Limb (tissue), 2 donors: ENCODE measurements around the gene FBXL16.
A peak's percentile ranks its signal among the peaks of the same experiment; 100 is the strongest.
"Not testable (repeated sequence)": the region's sequence is repeated elsewhere in the genome, so short reads cannot be mapped to it uniquely, and the experiment has no call there.

ENCODE experiments used
- DNase-seq, 2 donors: peaks; one replicate each; pipeline ENCODE4 v3.0.0-alpha.2; 2016; ENCODE audit errors: extremely low spot score in 2 of 2

Gene FBXL16

DNA sequence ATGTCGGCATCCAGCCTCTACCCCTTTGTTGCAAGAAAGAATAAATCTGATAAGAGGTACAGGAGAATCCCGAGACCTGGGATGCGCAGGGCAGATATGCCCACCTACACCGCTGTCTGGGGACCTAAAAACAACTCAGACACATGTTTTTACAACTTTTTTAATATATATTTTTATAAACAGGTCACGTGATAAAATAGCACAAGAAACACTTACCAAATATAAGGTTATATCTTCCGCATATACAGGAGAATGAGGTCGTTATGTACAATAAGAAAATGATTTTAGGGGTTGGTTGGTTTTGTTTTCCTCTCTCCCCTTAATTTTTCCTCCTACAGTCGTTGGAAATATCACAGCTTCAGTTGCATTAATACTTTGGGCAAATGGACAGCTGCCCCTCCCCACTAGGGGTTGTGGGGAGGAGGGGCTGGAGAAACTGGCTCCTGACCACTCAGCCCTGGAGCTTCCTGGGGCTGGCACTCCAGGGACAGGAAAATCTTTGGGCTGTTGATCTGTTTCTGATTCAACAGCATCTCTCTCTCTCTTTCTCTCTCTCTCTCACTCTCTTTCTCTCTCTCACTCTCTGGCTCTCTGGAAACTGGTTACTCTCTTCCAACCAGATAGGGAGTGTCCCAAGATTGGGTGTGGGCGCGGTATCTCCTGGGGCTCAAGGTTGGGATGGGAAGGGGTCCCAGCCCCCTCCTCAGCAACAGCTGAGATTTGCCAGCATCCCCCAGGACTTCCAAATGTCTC lies 13.1 kb downstream of the FBXL16 start:
- no peak for DNase-seq

DNA sequence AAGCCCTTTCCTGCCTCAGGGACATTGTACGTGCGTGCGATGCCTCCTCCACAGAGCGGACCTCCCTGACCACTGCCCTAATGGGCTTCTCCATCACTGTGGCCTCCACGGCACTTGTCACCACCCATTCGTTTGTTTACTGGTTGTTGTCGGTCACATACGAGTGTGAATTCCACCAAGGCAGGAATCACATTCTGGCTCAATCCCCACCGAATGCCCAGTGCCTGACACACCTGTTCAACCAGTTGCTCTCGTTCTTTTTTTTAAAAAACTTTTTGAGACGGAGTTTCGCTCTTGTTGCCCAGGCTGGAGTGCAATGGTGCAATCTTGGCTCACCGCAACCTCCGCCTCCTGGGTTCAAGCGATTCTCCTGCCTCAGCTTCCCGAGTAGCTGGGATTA lies 14.4 kb downstream of the FBXL16 start:
- not testable (repeated sequence) for DNase-seq

DNA sequence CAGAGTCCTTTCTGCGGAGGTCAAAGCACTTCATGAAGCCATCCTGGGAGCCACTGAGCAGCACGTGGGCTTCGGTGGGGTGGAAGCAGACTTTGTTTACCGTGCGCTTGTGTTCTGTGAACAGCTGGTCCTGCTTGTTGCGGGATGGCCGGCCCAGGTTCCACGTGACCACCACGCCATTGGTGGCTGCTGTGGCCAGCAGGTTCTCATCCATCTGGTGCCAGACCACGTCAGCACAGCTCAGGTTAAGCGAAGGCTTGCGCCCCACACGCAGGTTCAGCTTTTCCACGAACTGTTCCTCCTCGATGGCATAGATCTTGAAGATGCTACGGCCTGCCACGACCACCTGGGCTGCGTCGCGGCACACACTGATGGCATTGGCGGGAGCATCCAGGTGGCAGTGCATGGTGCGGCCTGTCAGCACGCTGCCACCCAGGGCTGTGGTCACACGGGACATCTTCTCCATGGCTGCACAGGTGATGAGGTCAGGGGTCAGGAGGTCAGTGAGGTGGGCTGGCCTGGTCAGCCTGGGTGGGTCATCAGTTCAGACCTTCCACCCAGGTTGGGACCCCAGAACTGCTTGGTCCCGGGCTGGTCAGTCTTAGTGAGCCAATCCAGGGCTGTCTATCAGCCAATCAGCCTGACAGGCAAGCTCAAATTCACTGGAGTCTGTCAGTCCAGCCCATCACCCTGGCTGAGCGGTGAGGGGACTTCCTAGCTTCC lies 16.3 kb downstream of the FBXL16 start:
- no peak for DNase-seq

DNA sequence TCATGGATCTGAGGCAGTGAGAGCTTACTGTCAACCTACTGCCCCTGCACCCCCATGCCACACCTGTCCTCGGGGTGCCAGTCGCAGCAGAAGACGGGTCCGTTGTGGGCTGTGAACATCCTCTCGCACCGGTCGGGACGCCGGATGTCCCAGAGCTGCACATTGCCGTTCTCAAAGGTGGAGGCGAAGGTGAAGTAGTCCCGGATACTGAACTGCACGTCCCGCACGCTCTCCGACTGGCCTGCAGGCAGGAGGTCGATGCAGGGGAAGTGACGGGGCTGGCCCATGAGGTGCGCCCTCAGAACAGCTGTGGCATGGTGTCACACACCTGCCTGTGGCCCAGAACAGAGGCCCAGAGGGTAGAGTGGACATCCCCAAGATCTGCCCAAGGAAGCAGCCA lies 18.1 kb downstream of the FBXL16 start:
- DNase-seq = no peak

DNA sequence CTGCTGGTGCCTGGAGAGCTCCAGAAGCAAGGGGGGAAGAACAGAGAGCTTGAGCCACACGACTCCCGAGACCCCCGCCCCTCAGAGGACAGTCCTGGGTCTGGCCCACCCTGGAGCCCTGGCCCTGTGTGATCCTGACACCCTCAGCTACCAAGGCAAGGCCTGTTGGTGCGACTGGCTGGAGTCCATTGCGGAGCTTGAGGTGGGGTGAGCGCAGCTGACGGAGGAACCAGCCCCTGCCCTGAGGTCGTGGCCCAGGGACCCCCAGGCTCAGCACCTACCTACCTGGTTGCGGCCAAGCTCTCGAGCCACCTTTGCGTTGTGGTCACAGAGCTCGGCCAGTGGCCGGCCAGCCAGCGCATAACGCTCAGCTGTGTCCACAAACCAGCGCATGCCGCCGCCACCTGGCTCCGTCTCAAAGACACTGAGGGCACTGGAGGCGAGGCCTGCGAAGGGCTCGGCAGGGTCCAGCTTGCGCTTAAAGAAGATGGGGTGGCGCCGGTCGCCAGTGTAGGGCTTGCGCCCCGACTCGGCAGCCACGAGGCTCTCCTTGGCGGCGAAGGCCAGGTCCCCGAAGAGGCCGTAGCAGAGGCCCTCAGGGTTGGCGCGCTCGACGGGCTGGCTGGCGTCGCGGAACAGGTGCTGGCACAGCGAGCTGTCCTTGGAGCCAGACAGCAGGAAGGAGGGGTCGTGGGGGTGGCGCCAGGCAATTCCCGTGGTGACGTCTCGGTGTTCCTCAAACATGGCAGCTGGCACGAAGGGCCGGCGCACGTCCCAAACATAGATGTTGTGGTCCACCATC lies 18.9 kb downstream of the FBXL16 start:
- DNase-seq = no peak

DNA sequence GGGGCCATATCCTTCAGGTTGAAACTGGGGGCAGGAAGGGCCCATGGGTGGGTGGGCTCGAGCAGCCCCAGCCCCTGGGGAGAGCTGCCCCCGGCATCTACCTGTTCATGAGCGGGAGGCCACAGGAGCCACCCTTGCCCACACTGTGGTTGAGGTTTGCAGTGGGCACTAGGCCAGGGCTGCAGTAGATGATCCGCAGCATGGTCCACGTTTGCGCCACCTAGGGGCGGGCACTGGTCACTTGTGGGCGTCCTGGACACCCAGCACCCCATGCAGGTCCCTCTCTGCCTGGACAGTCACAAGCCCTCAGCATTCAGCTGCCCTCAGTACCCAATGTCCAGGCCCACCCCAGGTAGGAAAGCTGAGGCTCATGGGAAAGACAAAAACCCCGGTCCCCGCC lies 19.6 kb downstream of the FBXL16 start:
- no peak for DNase-seq

DNA sequence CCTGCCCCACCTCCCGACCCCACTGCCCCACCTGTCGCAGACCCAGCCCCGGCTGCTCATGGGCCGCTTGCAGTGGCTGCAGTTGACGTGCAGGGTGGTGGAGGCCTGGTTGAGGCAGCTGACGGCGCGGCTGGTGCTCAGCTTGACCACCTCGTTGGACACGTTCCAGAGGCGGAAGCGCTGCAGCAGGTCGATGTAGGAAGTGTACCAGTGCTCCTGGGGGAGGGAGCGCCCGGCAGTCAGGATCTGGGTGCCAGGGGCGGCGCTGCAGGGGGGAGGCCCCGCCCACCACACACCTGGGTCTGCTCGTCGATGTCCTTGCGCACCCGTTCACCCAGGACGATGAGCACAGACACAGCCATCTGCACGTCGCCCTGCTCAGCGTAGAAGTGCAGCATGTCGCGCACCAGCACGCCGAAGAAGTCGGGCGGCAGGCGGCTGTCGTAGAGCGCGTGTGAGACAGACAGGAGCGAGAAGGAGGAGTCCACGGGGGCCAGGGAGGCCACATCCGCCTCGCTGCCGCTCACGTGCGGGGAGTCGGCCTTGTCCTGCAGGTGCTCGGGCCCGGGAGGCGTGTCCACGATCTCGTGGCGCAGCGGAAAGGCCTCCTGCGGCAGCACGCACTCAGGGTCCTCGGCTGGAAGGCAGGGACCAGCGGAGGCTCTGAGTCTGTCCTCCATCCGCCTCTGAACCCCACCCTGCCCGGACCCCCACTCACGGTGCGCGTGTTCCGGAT lies 20.5 kb downstream of the FBXL16 start:
- DNase-seq = no peak

DNA sequence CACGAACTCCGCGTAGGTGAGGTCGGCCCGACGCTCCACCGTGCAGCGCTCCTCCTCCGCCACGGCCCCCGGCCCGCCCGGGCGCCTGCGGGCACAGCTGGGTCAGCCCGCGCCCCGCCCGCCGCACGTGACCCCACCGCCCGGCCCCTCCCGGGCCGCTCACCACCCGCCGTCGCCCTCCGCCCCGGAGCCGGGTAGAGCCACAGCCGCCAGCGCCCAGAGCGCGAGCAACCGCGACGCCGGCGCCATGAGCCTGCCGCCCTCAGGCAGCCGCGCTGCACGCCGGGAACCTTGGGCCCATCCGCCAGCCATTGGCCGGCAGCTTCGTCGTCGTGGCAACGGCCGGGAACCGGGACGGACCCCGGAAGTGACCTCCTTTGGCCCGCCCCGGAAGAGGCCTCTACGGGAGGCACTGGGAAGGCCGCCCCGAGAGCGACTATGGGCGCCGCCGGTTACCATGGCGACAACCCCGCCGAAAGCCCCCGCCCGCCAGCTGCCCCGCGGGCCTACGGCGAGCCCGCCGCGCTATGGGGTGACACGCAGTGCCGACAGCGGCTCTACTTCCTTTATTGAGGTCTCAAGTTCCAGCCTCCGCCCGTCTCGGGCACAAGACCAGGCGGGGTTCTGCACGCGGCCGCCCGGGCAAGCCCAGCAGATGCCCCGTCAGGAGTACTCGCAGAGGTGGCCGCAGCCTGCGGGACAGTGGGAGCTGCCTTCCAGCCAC lies 21.4 kb downstream of the FBXL16 start, which contains the start of gene JMJD8:
TSS of gene JMJD8 (minus strand) at position 264 of the 724 bp plus-strand sequence. CDS start at position 249, 15 bp downstream.
- DNase-seq = peak; percentile 95 to 97

DNA sequence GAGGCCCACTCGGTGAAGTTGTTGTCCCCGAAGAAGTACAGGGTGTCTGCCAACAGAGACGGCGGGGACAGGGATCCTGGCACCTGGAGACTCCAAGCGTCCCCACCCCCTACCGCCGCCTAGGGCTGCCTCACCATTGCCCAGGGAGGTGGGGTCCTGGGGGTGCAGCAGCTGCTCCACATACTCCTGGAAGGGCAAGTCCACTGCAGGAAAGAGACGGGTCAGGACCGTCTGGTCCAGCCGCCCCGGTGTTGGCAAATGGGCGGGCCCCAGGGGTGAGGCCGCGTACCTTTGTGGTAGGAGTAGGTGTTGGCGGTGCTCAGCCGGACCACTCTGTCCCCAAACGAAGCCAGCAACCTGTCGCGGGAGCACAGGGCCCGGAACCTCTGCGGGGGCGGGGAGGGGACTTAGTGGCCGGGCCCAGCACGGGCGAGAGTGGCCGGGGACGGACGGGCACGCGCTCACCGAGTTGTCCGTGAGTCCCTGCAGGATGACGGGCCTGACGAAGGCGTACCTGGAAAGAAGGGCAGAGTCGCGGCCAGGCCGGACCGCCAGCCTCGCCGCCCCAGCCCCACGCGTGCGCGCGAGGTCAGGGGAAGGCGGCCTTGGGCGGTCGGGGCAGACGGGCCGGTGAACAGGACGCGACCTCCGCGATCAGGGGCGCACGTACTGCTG lies 22.1 kb downstream of the FBXL16 start:
- no peak for DNase-seq

DNA sequence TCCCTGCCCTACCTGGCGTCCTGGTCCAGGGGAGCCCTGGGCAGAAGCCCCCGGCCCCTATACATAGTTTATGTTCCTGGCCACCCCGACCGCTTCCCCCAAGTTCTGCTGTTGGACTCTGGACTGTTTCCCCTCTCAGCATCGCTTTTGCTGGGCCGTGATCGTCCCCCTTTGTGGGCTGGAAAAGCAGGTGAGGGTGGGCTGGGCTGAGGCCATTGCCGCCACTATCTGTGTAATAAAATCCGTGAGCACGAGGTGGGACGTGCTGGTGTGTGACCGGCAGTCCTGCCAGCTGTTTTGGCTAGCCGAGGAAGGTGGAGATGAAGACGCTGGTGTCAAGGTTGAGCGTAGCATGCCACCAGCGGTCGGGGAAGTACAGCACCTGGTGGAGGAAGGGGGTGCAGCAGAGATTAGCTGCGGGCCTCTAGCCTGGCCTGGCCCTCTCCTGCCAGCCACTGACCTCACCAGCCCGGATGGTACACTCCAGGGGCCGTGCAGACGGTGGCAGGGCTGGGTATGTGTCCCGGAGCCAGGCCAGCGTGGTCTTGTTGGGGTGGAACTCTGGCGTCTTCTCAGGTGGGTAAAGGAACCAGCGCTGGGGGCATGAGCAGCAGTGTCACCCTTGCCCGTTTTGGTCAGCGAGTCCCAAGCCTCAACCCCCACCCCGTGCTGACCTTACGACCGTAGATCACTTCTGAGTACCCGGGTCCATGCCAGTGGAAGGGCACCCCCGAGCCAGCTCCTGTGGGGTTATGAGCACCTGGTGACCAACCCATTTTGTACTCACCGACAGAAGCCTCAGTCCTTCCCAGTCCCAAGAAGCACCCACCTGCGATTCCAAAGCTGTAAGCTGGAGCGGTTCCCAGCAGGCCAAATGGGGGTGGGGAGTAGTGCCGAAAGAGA lies 22.9 kb downstream of the FBXL16 start:
- DNase-seq = no peak

DNA sequence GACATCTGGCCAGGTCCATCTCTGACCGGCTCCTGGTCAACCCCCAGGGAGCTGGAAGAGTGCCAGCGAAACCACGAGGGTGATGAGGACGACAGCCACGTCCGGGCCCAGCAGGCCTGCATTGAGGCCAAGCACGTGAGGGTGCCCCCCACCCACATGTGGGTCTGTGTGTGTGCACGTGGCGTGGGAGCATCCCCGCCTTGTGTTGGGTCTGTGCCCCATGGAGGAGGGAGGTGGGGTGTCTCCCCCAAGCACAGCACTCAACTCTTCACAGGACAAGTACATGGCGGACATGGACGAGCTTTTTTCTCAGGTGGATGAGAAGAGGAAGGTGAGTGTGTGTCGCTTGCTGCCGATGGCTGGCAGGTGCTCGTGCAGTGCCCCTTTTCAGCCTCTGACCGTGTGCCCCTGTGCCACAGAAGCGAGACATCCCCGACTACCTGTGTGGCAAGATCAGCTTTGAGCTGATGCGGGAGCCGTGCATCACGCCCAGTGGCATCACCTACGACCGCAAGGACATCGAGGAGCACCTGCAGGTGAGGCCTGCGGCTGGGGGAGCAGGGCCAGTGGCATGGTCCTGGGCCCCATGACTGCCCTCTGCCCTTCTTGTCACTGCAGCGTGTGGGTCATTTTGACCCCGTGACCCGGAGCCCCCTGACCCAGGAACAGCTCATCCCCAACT lies 23.7 kb downstream of the FBXL16 start:
- DNase-seq = no peak

DNA sequence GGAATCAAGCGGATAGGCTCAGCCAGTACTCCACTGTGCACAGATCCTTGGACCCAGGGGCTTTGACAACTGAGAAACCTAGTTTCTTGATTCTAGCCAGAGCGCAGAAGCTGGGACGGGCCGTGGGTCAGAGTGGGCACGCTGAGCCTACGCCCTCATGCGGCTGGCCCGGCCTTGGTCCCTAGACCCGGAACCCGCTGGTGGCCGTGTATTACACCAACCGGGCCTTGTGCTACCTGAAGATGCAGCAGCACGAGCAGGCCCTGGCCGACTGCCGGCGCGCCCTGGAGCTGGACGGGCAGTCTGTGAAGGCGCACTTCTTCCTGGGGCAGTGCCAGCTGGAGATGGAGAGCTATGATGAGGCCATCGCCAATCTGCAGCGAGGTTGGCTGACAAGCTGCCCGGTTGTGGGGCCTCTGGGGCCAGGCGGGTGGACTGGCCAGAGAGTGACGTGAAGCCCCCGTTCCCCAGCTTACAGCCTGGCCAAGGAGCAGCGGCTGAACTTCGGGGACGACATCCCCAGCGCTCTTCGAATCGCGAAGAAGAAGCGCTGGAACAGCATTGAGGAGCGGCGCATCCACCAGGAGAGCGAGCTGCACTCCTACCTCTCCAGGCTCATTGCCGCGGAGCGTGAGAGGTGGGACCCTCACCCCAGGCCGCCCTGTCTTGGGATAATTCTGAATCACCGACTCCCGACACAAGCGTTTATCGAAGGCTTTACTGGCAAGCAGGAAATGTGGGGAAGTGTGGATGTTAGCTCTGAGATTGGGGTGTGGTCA lies 24.4 kb downstream of the FBXL16 start:
- DNase-seq = no peak

DNA sequence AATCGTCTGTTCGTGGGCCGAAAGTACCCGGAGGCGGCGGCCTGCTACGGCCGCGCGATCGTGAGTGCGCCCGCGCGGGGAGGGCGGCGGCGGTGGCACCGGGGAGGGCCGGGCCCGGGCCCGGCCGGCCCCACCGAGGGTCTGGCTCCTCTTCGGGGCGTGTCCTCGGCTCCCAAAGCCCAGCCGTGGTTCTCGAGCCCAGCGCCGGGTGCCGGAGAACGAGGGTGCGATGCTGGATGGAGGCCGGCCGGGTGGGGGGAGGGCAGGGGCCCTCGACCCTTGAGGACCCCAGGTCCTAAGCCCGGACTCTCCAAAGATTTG lies 25.0 kb downstream of the FBXL16 start:
- DNase-seq = no peak

DNA sequence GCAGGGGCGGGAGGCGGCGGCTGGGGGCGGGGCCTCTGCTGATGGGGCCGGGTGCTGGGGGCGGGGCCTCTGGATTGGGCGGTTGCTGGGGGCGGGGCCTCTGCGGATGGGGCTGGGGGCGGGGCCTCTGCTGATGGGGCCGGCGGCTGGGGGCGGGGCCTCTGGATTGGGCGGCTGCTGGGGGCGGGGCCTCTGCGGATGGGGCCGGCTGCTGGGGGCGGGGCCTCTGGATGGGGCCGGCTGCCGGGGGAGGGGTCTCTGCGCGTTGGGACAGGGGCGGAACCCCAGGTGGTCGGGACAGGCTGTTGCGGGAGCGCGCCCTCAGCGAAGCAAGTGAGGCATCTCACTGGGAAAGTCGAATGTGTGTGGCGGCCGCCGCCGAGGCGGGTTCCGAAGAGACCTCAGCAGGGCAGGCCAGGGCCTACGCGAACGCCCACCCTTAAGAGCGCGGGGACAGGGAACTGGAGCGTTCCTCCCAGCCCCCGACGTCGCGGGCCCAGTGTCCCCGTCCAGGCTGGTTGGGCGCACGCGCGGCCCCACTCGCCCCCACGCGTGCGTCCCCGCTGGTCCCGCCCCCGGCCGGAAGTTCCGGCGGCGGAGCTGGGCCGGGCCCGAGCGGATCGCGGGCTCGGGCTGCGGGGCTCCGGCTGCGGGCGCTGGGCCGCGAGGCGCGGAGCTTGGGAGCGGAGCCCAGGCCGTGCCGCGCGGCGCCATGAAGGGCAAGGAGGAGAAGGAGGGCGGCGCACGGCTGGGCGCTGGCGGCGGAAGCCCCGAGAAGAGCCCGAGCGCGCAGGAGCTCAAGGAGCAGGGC lies 25.6 kb downstream of the FBXL16 start, which contains the start of gene STUB1:
TSS of gene STUB1 (plus strand) at position 597 of the 811 bp plus-strand sequence. CDS start at position 713, 116 bp downstream.
- DNase-seq = peak; percentile 86 to 95

DNA sequence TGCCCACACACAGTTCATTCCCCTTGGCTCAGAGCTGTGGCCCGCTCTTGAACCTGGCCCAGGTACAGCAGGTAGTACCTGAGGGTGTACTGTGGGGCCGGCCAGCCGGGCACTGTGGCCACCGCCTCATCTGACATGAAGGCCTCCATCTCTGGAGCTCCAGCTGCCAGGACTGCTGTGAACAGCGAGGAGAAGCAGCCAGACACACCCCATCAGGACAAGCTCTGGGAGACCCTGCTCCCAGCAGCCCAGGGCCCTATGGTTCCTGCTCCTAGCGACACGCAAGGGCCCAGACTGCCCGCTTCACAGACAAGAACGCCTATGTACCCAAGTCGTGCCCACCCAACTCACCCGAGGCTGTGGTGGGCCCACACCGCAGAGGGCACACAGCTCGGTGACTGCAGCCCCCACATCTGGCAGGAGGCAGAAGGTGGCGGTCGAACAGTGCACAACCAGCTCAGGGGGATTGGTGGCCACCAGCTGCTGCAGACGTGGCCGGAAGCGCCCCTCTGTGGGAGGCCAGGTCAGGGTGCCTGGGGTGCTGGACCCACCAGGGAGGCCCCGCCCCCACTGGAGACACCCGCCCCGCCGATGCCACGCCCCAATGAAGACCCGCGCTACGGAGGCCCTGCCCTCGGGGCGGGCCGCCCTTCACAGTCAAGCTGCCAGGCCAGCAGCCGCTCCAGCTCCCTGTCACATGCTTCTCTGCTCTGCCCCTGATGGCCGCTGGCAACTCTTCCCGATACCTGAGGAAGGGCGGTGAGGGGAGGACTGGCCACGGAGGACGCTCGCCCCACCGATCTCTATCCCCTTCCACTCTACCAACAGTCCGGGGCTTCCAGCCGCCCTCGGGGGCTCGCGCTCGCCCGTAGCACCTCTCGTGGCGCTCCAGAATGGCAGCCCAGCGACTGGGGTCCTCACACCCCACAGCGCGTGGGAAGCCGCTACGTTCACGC lies 26.5 kb downstream of the FBXL16 start:
- peak in 1 of 2 donors; percentile 63 for DNase-seq
